HG03558 (cell line): Measurements from ENCODE around the gene HOXD1.

Source experiments
- ATAC-seq: cut with Tn5 transposase; IDR thresholded peaks from one replicate; pipeline ENCODE4 v1.9.1; 2021; ENCODE audit warnings: moderate number of reproducible peaks; ENCODE audit not compliant: unreplicated experiment; ENCODE audit errors: extremely low read depth

The HOXD1 gene

DNA sequence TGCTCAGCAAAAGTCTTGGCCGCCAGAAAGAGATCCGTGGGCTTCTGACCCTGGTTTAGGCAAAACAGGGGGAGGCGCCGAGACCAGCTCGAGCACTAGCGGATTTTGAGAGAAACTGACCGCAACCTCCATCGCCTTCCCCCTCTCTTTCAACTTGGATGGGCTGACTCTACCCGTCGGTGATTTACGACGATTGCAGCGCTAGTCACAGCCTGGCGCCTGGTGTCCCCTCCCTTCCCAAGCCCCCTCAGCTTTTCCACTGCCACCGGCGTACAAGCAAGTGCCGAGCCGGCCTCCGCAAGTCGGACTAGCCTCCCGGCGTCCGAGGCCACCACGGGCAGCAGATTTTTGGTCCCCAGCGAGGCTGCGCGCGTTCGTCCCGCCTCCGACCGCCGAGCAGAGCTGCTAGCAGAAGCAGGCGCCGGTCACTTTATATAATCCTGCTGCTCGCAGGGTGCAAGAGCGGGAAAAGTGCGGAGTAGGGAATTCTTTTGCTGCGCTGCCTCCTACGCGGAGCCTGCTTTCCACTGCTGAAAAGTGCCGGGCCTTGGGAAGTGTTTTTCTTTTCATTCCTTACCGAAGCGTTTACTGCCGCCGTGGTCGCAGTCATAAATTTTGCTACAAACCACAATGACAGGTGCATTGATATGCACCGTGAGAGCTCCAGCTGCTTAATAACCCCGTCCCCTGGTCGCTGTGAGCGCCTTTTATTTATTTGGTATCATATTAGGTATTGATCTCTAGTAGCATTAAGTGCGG, 23.7 kb upstream of the HOXD1 start:
- no peak for ATAC-seq

GRCh38 chr2:176165370-176166050, 23.0 kb upstream of the HOXD1 start:
- ATAC-seq, result no peak

DNA sequence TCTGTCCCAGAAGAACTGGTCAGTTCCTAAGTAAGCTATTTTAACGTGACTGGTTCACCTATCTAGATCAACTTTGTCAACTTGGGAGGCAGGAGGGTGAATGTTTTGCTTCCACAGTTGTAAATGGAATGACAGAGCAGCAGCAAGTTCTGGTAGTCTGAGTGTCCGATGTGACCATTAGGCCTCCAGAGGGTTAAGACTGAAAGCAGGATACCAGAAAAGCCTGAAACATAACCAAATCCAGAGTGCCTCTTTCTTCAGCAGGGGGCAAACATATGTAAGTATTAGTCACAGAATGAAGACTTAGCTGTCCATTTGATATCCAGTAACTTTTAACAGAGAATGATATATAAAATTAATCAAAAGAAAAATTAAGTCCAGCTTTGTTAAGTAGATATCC, 22.2 kb upstream of the HOXD1 start:
- ATAC-seq, result no peak

- no peak for ATAC-seq
Observed at GRCh38 chr2:176167398-176167797, 21.1 kb upstream of the HOXD1 start.

DNA sequence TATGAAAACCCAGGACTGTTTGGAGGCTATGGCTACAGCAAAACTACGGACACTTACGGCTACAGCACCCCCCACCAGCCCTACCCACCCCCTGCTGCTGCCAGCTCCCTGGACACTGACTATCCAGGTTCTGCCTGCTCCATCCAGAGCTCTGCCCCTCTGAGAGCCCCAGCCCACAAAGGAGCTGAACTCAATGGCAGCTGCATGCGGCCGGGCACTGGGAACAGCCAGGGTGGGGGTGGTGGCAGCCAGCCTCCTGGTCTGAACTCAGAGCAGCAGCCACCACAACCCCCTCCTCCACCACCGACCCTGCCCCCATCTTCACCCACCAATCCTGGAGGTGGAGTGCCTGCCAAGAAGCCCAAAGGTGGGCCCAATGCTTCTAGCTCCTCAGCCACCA, 19.3 kb upstream of the HOXD1 start:
- ATAC-seq, result no peak

GRCh38 chr2:176169711-176170110, 18.8 kb upstream of the HOXD1 start:
- no peak for ATAC-seq

DNA sequence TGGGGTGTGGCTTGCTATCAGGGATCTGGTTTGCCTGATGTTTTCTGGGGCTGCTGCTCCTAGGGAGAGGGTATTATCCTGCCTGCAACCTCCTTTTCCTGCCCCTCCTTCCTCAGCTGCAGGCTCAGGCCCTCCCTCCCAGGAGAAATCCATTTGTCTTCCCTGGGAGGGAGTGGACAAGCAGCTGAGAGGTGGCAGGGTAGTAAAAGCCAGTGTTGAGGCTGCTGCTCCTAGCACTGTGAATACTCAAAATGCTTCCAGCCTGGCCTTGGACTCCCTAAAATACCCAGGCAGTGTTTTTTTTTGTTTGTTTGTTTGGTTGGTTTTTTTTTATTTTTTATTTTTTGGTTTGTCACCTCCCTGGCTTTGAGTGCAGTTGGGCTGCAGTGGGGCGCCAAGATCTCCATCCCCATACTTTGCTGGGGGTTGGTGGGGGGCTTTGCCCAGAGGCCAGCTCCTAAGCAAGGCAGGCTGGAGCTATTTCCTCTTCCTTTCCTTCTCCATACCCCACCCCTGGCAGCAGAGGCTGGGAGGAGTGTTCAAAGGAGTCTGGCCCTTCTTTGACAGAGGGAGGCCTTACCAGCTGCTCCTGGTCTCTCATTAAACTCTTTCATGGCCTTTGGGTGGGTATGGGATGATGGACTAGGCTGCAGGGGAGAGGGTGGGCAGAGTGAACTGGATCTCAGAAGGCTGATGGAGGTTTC, 17.7 kb upstream of the HOXD1 start:
- ATAC-seq, result no peak

GRCh38 chr2:176171351-176172006, 17.0 kb upstream of the HOXD1 start:
- ATAC-seq, result no peak

DNA sequence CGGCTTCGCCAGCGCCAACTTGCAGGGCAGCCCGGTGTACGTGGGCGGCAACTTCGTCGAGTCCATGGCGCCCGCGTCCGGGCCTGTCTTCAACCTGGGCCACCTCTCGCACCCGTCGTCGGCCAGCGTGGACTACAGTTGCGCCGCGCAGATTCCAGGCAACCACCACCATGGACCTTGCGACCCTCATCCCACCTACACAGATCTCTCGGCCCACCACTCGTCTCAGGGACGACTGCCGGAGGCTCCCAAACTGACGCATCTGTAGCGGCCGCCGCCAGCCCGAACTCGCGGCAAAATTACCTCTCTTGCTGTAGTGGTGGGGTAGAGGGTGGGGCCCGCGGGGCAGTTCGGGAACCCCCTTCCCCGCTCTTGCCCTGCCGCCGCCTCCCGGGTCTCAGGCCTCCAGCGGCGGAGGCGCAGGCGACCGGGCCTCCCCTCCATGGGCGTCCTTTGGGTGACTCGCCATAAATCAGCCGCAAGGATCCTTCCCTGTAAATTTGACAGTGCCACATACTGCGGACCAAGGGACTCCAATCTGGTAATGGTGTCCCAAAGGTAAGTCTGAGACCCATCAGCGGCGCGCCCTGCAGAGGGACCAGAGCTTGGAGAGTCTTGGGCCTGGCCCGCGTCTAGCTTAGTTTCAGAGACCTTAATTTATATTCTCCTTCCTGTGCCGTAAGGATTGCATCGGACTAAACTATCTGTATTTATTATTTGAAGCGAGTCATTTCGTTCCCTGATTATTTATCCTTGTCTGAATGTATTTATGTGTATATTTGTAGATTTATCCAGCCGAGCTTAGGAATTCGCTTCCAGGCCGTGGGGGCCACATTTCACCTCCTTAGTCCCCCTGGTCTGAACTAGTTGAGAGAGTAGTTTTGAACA, 16.2 kb upstream of the HOXD1 start:
- ATAC-seq, result no peak

- ATAC-seq, result no peak
Observed at GRCh38 chr2:176172895-176173566, 15.4 kb upstream of the HOXD1 start.

DNA sequence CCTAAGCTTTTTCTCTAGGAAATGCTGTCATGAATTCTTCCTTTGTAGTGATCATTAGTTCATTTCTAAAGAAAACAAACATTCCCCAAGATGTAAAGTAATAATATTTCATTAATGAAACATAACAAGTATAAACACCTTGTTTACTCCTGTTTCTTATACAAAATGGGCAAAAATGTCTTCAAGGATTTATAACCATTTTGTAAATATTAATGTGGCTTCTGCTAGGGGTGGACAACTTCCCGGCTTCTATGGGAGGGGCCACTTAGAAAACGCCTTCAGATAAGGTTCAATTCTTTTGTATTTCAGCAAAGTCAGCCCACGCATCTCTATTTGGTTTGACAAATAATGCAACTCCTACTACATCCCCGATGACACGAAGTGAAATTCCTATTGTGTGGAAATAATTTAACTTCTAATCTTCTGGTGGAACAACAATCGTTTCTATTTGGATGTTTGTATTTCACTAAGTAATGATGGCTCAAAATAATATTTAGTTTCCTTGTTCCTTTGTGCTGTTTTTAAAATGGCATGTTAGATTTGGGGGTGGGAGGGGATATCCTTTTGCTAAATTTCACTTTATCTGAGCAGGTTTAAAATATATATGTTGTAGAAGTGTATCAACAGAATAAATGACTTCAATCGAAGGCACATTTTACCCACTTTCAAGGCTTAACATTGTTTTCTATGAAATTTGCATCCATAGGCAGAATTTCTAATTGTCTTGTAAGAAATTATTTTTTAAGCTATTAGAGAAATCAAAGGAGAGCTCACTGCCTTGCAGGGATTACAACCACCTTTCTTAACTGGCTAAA, 14.7 kb upstream of the HOXD1 start:
- no peak for ATAC-seq

- ATAC-seq, result no peak
Observed at GRCh38 chr2:176174382-176174823, 14.1 kb upstream of the HOXD1 start.

- ATAC-seq, result no peak
Observed at GRCh38 chr2:176174824-176175708, 13.4 kb upstream of the HOXD1 start.

DNA sequence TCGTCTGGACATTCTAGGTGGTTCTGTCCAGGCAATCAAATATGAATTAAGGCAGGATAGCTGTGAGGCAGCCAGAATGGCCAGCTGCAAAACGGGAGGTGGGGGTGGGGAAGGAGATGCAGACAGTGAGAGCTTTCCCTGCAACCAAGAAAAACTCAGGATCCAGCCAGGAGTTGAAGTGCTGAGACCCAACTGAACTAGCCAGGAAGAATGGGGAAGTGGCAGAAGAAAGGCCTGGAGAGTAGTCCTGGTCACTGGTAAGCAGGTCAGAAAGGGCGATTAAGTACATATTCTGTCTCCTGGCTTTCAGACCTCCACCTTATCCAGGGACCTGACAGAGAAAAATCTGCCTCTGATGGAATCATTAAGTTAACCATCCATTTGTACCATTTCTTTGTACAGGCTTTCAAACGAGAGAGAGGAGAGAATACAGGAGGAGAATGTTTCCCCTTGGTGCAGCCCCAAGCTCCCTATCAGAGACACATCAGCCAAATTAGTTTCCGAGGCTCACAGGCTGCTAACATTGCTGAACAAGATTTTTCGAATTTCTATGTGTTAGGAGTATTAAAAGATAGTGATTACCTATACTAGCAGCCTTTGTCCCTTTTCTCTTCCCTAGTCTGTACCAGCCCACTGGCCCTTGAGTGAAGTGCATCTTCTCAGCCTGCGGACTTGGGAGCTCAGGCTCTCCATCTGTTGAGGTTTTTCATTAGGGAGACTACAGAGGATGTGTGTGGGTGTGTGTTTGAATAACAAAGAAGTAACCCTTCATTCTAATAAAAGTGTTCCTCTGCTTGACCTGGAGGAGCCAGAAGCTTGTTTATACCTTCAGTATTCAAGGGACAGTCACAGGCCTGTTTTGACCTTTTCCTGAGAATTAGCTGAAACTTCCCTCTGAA, 12.5 kb upstream of the HOXD1 start:
- no peak for ATAC-seq

DNA sequence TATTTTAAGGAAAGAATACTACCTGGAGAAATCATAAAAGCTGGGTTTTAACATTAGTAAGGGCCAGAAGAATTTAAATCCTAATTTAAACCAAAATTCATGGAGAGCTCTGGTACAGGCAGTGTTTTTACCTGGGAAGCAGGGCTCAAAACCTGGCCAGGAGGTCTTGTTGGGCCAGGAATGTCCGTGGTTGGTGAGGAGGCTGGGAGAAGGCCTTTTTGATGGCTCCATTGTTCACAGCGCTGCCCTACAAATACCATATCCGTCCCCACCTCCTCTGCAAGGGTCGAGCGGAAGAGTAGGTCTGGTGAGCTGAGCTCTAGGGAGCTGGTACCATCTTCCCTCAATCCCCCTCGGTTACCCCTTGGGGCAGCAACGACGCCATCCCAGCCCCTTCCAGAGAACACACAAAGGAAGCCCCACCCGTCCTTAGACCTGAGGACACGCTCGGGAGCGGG, 10.9 kb upstream of the HOXD1 start:
- no peak for ATAC-seq

DNA sequence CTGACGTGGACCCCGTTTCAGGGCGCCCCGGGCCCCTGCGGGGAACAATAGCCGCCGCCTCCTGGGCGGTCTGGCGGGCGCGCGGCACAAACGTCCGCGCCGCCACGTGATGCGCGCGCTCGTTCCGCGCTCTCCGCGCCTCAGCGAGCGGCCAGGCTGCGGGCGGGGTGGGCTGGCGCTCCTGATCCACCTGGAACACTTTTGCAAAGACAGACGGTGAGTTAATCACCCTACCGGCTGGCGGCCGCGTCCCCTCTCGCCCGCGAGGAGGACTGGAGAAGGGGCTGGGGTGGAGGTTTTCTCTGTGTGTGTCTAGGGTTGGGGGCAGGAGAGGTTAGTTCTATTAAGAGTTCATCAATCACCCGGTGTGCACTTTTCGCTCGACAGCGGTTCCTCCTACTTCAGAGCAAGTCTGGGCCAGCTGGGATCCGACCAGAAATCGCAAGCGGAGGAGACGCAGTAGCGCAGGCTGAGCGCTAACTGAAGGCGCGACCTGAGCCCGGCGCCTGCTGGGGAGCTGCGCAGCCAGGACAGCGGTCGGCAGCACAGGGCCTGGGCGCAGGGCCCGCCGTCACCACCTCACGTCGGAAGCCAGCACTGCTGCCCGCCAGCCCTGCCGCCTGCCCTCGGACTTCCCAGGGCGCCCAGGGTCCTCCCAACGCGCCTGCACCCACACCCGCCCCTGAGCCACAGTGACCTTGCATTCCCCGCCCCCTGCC, 10.3 kb upstream of the HOXD1 start:
- ATAC-seq, result no peak
